Astrocyte of the spinal cord (primary cell): Measurements from ENCODE around the gene UPP1.

ENCODE experiments used
- DNase-seq: peaks from one replicate; pipeline ENCODE4 v3.0.0; 2011; ENCODE audit warnings: low read depth, low spot score
- H3K4me3 ChIP-seq: 2 replicates; pipeline ENCODE4 v1.5.1; 2011; ENCODE audit warnings: low read depth, mild to moderate bottlenecking, low read length, moderate library complexity
- CTCF ChIP-seq: IDR thresholded peaks from 2 replicates; pipeline ENCODE4 v1.5.1; 2012; ENCODE audit warnings: low read depth, mild to moderate bottlenecking, low read length, inconsistent platforms
- in situ Hi-C: cut with HindIII; loops from 2 replicates; pipeline ENCODE4 v1.10.0; 2017; ENCODE audit warnings: low sequenced_read_pairs

Gene UPP1

GRCh38 chr7:48089046-48090003 is at the start of gene UPP1:
Gene UPP1, plus strand, starts transcription at chr7:48089265. Its CDS starts 5,519 bp downstream, at chr7:48094784.
- in situ Hi-C loops = no loop called here
- H3K4me3 ChIP-seq = peak within 1 kb of the TSS; percentile 69
- TF ChIP-seq CTCF = no peak
- peak; percentile 31 for DNase-seq

DNA sequence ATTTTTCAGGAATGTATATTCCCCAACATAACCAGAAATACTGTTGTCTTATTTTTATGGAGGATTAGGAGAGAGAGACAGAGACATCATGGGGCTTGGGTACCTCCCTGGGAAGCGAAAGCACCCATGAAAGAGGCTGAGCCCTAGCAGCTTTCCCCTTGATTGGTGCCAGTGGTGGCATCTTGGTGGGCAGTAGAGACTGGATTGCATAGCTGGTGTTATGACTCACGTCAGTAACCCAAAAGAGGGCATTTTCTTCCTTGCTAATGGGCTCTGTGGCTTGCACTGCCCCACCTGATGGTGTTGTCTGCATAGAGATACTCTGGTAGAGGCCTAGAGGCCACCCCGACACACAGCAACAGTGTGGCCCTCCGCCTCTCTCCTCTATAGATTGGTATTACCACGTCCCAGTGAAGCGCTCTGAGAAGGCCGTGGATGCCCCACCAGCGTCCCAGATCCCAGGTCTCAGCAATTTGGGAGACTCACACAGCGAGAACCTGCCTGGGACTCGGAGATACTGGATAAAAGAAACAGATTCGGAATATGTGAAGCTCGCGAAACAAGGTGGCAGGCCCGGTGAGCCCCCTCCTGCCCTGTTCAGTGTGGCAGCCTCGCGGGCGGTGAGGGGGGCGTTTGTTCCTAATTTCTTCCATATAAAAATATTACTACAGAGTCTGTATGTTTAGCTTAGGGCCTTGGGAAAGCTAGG is 48.0 kb upstream of the UPP1 start:
- in situ Hi-C loops = no loop called here
- no peak for TF ChIP-seq CTCF
- no peak for DNase-seq
- no peak overlapping the region for H3K4me3 ChIP-seq

DNA sequence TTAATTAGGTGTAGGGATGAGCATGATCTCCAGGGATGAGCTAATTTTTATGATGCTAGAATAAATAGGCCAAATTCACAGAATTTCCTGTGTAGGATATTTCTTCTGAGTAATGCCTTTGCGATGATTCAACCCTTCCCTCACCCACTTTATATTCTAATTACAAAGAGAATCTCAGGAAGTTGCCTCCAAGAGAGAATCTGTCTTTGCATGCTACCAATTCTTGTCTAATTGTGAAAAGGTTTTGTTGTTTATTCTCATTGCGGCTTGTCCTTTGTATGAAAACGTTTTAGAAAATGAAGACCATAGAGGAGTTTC is 47.5 kb upstream of the UPP1 start:
- no peak overlapping the region for H3K4me3 ChIP-seq
- DNase-seq = peak; percentile 44
- in situ Hi-C loops = no loop called here
- no peak for TF ChIP-seq CTCF

DNA sequence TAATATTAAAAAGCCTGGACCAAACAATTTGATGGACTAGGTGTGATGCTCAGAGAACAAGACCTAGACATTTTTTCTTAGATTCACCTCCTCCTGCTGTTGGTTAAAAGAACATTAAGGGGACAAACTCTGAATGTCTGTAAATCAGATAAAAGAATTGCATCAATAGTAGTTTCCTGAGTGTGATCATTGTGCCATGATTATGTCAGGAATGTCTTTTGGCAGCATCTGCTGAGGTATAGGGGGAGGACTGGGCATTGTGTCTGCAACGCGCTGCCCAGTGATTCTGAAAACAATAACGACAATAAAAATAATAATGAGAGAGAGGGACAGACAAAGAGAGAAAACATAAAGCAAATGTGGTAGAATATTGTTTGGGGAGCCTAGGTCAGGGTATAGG is 46.8 kb upstream of the UPP1 start:
- no peak for DNase-seq
- H3K4me3 ChIP-seq = no peak overlapping the region
- in situ Hi-C loops = no loop called here
- TF ChIP-seq CTCF = no peak

DNA sequence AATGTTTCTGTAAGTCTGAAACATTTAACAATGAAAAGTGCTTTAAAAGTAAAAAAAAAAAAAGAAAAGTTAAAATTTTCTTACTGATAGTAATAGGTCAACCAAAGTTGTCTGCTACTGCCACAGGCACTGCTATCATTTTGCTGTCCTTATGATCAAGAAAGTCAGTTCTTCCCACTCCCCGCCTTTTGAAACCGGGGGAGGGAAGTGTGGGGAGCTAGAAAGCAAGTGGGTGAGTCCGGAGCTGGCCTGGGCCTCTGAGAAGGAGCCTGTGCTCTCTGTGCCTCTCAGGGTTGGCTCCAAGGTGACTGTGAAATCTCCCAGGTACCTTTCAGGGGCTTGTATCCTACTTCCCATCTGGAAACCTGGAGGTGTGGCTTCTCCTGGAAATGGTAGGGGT is 46.4 kb upstream of the UPP1 start:
- in situ Hi-C loops = no loop called here
- H3K4me3 ChIP-seq = no peak overlapping the region
- no peak for DNase-seq
- no peak for TF ChIP-seq CTCF

- DNase-seq = no peak
- TF ChIP-seq CTCF = no peak
- in situ Hi-C loops = no loop called here
- no peak overlapping the region for H3K4me3 ChIP-seq
Measured at GRCh38 chr7:48045195-48045765, 43.8 kb upstream of the UPP1 start.
